Endothelial cell (in vitro differentiated cells): ENCODE measurements around the gene HSP90B1. TPM values are rescaled to one million over a fixed set of nuclear protein-coding genes. Genes with fewer than 3 reads are reported as not detected.

ENCODE experiments used
- DNase-seq: peaks from one replicate; pipeline ENCODE4 v3.0.0; 2021; ENCODE audit warnings: low spot score
- H3K27ac Mint-ChIP-seq: one replicate; pipeline ENCODE4 v1.8.0; 2021; ENCODE audit warnings: mixed read lengths, inconsistent platforms; ENCODE audit not compliant: unreplicated experiment
- H3K27me3 Mint-ChIP-seq: one replicate; pipeline ENCODE4 v1.8.0; 2021; ENCODE audit warnings: mild to moderate bottlenecking, moderate library complexity, mixed read lengths, inconsistent platforms; ENCODE audit not compliant: unreplicated experiment
- H3K36me3 Mint-ChIP-seq: one replicate; pipeline ENCODE4 v1.8.0; 2021; ENCODE audit warnings: mild to moderate bottlenecking, low read depth, mixed read lengths, inconsistent platforms; ENCODE audit not compliant: unreplicated experiment
- H3K4me1 Mint-ChIP-seq: one replicate; pipeline ENCODE4 v1.8.0; 2021; ENCODE audit warnings: mild to moderate bottlenecking, mixed read lengths, inconsistent platforms; ENCODE audit not compliant: unreplicated experiment
- H3K4me3 Mint-ChIP-seq: one replicate; pipeline ENCODE4 v1.8.0; 2021; ENCODE audit warnings: mild to moderate bottlenecking, mixed read lengths, inconsistent platforms; ENCODE audit not compliant: unreplicated experiment
- H3K9me3 Mint-ChIP-seq: one replicate; pipeline ENCODE4 v1.8.0; 2021; ENCODE audit warnings: mixed read lengths, inconsistent platforms; ENCODE audit not compliant: unreplicated experiment
- total RNA-seq: library from RNA; stranded (reverse); fragmentation: NEBNext Ultra II Directional; extraction: Animal tissue kit (Norgen Biotek cat#: 25700); gene quantifications from one replicate; pipeline ENCODE4 v1.2.1, GENCODE V29; 2021; ENCODE audit not compliant: unreplicated experiment
- TF ChIP-seq, protein P1 (sequence below): fragments of 200-600 bp; sonication (generic); IDR thresholded peaks from one replicate; pipeline ENCODE4 v1.5.0; 2021; ENCODE audit warnings: antibody characterized with exemption; ENCODE audit not compliant: unreplicated experiment

The HSP90B1 gene
- total RNA-seq, 1 donor from 2014 or later = 729 TPM

DNA sequence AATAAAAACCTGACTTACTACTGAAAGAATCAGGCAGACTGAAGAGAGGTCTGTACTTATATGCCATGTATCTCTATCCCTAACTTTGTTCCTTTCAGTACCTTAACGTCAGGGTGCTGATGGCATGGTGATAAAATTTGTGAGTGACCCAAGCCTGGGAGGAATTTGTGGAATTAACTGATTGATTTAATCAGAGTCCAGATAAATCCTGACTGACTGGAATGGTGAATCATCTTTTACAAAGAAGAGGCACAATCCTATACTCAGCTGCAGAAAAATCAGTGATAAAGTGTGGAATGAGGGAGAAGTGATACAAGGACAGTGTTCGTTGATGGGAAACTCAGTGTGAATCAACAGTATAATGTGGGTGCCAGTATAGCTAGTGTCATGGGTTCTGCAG is 39.2 kb downstream of the HSP90B1 start:
- no peak overlapping the region for H3K27ac Mint-ChIP-seq
- H3K4me1 Mint-ChIP-seq = peaks cover 33% of the 10 kb centered on the region
- no peak overlapping the region for H3K4me3 Mint-ChIP-seq
- TF ChIP-seq, protein P1, sequence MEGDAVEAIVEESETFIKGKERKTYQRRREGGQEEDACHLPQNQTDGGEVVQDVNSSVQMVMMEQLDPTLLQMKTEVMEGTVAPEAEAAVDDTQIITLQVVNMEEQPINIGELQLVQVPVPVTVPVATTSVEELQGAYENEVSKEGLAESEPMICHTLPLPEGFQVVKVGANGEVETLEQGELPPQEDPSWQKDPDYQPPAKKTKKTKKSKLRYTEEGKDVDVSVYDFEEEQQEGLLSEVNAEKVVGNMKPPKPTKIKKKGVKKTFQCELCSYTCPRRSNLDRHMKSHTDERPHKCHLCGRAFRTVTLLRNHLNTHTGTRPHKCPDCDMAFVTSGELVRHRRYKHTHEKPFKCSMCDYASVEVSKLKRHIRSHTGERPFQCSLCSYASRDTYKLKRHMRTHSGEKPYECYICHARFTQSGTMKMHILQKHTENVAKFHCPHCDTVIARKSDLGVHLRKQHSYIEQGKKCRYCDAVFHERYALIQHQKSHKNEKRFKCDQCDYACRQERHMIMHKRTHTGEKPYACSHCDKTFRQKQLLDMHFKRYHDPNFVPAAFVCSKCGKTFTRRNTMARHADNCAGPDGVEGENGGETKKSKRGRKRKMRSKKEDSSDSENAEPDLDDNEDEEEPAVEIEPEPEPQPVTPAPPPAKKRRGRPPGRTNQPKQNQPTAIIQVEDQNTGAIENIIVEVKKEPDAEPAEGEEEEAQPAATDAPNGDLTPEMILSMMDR = no peak
- no peaks in the 10 kb centered on the region for H3K9me3 Mint-ChIP-seq
- DNase-seq = no peak
- H3K27me3 Mint-ChIP-seq = peaks cover 4% of the 10 kb centered on the region
- H3K36me3 Mint-ChIP-seq = peaks cover 5% of the 10 kb centered on the region

DNA sequence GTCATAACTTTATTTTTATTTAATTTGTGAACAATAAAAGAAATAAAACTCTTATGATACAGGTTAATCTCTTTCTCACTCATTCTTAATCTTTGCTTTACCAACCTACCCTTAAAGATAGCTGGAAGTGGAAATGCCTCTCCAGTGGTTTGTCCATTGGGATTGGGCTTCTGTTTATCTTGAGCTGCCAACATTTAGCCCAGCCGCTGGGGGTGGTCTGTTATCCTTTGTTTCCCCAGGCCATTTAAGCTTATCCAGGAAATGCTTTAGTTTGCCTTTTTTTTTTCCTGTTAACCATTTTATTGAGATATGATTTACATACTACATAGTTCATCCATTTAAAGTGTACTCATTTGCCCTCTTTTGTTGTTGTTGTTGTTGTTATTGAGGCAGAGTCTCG is 43.7 kb downstream of the HSP90B1 start:
- H3K9me3 Mint-ChIP-seq = no peaks in the 10 kb centered on the region
- H3K27me3 Mint-ChIP-seq = peaks cover 1% of the 10 kb centered on the region
- H3K27ac Mint-ChIP-seq = no peak overlapping the region
- TF ChIP-seq, protein P1 = no peak
- peaks cover 13% of the 10 kb centered on the region for H3K4me1 Mint-ChIP-seq
- peaks cover 14% of the 10 kb centered on the region for H3K36me3 Mint-ChIP-seq
- H3K4me3 Mint-ChIP-seq = no peak overlapping the region
- no peak for DNase-seq

DNA sequence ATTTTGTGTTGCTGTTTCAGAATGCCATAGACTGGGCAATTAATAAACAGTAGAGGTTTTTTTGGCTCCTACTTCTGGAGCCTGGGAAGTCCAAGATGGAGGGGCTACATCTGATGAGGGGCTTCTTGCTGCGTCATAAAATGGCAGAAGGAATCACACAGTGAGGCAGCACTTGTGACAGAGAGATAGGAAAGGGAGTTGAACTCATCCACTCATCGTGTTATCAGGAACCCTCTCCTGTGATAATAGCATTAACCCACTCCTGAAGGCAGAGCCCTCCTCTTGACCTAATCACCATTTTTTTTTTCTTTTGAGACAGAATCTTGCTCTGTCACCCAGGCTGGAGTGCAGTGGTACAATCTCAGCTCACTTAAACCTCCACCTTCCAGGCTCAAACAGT is 45.2 kb downstream of the HSP90B1 start:
- no peaks in the 10 kb centered on the region for H3K9me3 Mint-ChIP-seq
- peaks cover 1% of the 10 kb centered on the region for H3K27me3 Mint-ChIP-seq
- DNase-seq = no peak
- peaks cover 14% of the 10 kb centered on the region for H3K36me3 Mint-ChIP-seq
- TF ChIP-seq, protein P1 = no peak
- no peak overlapping the region for H3K4me3 Mint-ChIP-seq
- peaks cover 13% of the 10 kb centered on the region for H3K4me1 Mint-ChIP-seq
- H3K27ac Mint-ChIP-seq = no peak overlapping the region

DNA sequence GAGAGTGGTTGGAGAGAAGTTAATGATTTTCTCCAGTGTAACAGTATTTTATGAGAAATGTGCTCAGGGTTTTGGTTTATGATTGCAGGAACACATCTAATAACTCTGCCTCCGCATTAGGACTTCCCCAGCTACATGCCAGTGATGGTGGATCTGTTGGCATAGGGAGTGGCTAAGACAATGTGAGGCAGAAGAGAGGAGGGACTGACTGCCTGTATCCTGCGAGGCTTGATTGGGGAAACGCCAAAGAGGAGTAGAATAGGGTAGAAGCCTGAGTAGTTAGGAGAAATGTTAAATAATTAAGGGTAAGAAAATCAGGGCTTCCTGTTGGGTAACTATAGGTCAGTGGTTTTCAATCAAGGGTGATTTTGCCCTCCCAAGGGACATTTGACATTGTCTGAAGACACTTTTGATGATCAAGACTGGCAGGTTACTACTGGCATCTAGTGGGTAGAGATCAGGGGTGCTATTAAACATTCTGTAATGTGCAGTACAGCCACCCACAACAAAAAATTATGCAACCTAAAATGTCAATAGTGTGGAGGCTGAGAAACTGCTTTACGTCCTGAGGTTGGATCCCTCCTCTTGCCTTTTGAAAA is 48.3 kb downstream of the HSP90B1 start:
- Mint-ChIP-seq H3K36me3 (peaks cover 18% of the 10 kb centered on the region), H3K27me3 (no peaks in the 10 kb centered on the region), H3K9me3 (no peaks in the 10 kb centered on the region), H3K4me1 (peaks cover 8% of the 10 kb centered on the region), H3K4me3 (no peak overlapping the region), H3K27ac (no peak overlapping the region)
- TF ChIP-seq, protein P1 = no peak
- no peak for DNase-seq

DNA sequence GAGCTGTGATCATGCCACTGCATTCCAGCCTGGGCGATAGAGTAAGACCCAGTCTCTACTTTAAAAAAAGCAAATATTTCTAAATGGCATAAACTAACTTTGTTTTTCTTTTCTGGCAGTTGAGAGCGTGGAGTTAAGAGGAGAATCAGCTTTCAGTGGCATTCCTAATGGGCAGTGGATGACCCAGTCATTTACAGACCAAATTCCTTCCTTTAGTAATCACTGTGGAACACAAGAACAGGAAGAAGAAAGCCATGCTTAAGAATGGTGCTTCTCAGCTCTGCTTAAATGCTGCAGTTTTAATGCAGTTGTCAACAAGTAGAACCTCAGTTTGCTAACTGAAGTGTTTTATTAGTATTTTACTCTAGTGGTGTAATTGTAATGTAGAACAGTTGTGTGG is 56.6 kb downstream of the HSP90B1 start:
- no peak overlapping the region for H3K4me3 Mint-ChIP-seq
- H3K27me3 Mint-ChIP-seq = no peaks in the 10 kb centered on the region

More for the DNA sequence above, 56.6 kb downstream of the HSP90B1 start:
- no peak for DNase-seq
- TF ChIP-seq, protein P1 = no peak
- Mint-ChIP-seq H3K36me3 (peaks cover 3% of the 10 kb centered on the region), H3K9me3 (no peaks in the 10 kb centered on the region), H3K27ac (no peak overlapping the region), H3K4me1 (no peaks in the 10 kb centered on the region)
